ENCODE data around the gene VWA8.
"Not testable (repeated sequence)": the region's sequence is repeated elsewhere in the genome, so short reads cannot be mapped to it uniquely, and the experiment has no call there.

Gene VWA8

DNA sequence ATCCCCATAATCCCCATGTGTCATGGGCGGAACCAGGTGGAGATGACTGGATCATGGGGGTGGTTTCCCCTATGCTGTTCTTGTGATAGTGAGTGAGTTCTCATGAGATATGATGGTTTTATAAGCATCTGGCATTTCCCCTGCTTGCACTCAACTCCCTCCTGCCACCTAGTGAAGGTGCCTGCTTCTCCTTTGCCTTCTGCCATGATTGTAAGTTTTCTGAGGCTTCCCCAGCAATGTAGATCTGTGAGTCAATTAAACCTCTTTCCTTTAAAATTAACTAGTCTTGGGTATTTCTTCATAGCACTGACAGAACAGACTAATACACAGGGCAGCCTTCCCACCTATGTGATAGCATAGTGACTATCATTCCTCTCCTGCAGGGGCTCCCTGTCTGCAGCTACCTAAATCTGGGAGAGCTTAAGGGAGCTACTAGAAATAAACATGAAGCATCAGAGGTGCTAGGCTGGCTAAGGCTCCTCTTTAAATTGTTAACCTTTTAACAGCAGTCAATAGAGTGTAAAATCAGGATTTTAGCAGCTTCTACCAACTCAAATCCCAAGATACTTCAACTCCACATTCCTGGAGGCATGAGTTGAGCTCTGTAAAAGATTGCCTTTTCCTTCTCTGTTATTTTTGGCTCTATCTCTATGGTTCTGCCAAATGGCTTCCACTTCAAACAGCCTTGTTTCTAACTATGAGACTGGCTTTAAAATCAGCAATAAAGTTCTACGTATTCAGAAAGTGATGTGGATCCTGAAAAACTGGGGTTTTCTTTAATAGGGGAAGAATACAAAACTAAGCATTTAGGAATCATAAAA, 112.3 kb downstream of the VWA8 start:
- no peak for DNase-seq

DNA sequence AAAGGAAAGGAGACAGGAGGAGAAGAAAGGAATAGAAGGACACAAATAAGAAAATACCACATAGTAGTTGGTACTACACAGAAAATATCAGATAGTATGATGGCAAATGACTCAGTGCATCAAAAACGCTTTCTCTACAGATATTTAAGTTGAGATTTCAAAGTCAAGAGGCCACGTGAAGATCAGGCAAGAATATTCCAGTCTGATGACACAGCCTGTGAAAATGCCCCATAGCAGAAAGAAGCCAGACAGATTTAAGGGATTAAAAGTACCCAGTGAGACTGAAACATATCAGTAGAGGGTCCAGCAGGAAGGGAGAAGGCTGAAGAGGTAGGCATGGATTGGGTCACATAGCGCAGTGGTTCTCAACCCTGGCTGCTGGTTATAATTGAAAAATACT, 113.7 kb downstream of the VWA8 start:
- DNase-seq, result no peak

- DNase-seq, result no peak
These were observed 118.8 kb downstream of the VWA8 start for GRCh38 chr13:41842036-41842620.

GRCh38 chr13:41837629-41838028, 123.3 kb downstream of the VWA8 start:
- DNase-seq, result no peak

GRCh38 chr13:41835871-41836270, 125.0 kb downstream of the VWA8 start:
- no peak for DNase-seq

DNA sequence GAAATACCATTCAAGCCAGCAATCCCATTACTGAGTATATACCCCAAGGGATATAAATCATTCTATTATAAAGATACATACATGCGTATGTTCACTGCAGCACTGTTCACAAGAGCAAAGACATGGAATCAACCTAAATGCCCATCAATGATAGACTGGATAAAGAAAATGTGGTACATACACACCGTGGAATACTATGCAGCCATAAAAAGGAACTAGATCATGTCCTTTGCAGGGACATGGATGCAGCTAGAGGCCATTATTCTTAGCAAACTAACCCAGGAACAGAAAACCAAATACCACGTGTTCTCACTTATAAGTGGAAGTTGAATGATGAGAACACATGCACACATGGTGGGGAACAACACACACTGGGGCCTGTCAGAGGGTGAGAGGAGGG, 126.2 kb downstream of the VWA8 start:
- not testable (repeated sequence) for DNase-seq

DNA sequence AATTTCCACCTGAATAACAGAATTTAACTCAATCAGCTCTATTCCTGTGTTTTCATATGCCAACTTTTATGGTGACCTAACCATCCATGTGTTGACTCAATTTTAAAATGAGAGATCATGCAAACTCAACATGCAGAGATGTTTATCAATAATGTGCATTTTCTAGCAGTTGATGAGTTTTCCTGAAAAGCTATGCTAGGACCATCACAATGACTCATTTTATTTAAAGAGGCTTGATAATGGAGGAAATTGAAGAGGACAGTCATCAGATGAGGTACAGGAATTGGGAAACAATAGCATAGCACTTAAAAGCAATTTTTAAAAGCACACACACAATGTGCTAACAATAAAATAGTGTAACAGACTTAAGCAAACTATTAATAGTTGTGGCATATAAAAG, 127.1 kb downstream of the VWA8 start:
- DNase-seq, result no peak

GRCh38 chr13:41833201-41833600, 127.7 kb downstream of the VWA8 start:
- DNase-seq, result no peak

DNA sequence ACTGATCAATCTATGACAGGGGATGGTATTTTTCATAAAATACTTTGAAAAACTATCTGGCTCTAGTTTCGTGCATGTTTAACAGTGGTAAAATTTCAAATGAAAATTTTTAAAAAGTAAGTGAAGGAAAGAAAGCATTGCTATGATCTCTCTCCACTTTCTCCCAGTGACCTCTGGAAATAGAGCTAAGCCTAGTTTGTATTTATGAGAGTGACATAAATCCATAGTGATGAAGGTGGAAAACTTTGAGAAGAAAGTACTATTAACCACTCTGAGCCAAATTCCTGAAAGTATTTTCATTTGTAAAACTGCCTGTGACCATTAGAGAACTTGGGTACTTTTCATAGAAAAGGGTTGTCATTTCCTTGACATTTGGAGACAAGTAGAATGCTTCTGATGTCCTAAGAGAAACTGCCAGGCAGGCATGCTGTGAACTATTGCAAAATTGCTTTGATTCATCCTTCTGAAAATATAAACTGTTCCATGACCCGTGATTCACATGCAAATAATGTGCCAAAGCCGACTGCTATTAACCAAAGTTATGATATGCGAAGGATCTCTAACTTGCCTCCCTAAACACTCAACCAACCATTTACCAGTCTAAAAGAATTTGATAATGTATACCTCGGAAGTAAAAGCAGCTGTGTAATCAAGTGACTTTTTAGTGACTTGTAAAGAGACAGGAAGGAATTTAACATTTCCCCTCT, 133.2 kb downstream of the VWA8 start:
- no peak for DNase-seq

DNA sequence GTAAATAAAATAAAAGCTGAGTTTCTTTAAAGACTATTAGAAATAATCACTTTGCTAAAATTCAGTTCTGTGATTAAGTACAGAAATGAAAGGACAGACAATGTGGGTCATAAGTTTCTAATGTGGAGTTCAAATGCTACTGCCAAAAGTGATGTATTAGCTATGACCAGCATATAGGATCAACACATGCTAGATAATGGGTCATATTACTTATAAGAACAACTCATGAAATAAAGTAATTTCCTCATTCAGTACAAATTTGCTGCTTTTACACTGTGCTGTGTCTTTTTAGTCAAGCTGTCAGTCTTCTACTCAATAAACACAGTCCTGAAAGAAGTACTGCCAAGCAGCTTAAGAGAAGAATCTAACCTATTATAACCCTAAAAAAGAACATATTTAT, 135.2 kb downstream of the VWA8 start:
- no peak for DNase-seq

DNA sequence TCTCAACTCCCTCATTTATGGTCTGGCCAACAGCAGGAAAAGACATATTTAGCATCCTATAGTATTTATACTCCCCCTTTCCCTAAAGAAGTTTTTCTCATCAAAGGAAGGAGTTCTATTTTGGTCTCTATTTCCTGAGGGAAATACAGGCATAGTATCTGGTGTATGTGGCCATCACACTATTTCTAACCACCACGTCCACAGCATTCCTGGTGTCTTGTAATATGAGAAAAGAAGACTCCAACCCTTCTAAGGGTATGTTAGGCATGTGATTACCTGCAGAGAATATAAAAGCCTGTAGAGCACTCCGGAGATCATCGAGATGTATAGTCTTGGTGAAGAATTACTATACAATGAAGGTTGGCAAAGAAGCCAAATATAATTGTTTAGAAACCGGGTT, 137.4 kb downstream of the VWA8 start:
- no peak for DNase-seq

GRCh38 chr13:41822560-41822959, 138.3 kb downstream of the VWA8 start:
- no peak for DNase-seq

GRCh38 chr13:41821238-41821594, 139.7 kb downstream of the VWA8 start:
- no peak for DNase-seq

GRCh38 chr13:41820581-41821237, 140.2 kb downstream of the VWA8 start:
- no peak for DNase-seq

- DNase-seq, result no peak
These were observed 144.9 kb downstream of the VWA8 start for GRCh38 chr13:41816057-41816456.

GRCh38 chr13:41813426-41813825, 147.5 kb downstream of the VWA8 start:
- DNase-seq, result no peak

DNA sequence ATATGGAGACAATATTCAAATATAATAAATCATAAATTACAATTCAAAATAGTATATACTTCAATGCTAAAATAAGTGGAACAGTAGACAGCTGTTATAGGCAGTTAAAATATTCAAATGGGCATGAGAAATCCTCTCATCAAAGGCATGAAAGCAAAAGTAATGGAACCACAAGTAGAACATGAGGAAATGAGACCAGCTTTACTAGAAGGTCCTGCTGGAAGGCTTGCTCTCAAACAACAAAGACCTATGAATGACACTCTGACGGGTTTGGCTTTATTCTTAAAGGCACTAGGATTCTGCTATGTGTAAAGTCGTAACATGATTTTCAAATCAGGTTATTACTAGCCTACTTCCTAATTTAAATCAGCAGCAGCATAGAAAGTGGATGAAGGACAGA, 148.1 kb downstream of the VWA8 start:
- DNase-seq, result no peak

- no peak for DNase-seq
These were observed 148.7 kb downstream of the VWA8 start for GRCh38 chr13:41812237-41812636.

DNA sequence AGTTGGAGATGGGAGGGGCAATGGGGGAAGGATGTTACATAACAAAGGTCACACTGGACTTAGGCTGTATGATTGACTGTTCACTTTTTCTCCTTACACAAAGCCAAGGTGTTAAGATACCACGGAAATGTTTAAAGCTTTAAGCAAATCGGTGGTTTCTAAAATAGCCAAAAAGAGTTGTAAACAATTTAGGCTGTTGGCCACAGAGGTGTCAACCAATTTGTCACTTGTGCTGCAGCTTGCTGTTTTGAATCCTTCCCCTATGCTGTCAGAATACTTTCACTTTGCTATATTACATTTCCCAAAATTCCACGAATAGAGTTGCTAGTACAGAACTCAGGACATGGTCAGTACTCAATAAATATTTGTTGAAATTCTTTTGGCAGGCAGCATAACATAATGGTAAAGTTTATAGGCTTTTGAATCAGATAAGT, 149.3 kb downstream of the VWA8 start:
- no peak for DNase-seq

GRCh38 chr13:41809962-41810361, 150.9 kb downstream of the VWA8 start:
- no peak for DNase-seq

- DNase-seq, result not testable (repeated sequence)
These were observed 157.5 kb downstream of the VWA8 start for GRCh38 chr13:41803445-41803735.

GRCh38 chr13:41802684-41803444, 158.0 kb downstream of the VWA8 start:
- DNase-seq, result peak; percentile 60
